GM18508 (cell line): Measurements from ENCODE around the gene CDY1.
"Not testable (repeated sequence)": the region's sequence is repeated elsewhere in the genome, so short reads cannot be mapped to it uniquely, and the experiment has no call there.

ENCODE experiments used
- ATAC-seq: cut with Tn5 transposase; IDR thresholded peaks from one replicate; pipeline ENCODE4 v1.9.1; 2021; ENCODE audit warnings: moderate number of reproducible peaks; ENCODE audit not compliant: insufficient read depth, unreplicated experiment

Gene CDY1

GRCh38 chrY:25621817-25622216 lies at the start of gene CDY1:
Gene CDY1, plus strand, starts transcription at chrY:25622117. Its CDS starts 326 bp downstream, at chrY:25622443.
- not testable (repeated sequence) for ATAC-seq

GRCh38 chrY:25593336-25593735 lies 28.6 kb upstream of the CDY1 start:
- not testable (repeated sequence) for ATAC-seq

- not testable (repeated sequence) for ATAC-seq
Observed at GRCh38 chrY:25620209-25620608, 1.7 kb upstream of the CDY1 start.

GRCh38 chrY:25626524-25626923 lies 4.6 kb downstream of the CDY1 start:
- not testable (repeated sequence) for ATAC-seq

- not testable (repeated sequence) for ATAC-seq
Observed at GRCh38 chrY:25630383-25631112, 8.6 kb downstream of the CDY1 start.

- not testable (repeated sequence) for ATAC-seq
Observed at GRCh38 chrY:25639852-25640251, 17.9 kb downstream of the CDY1 start.

GRCh38 chrY:25643024-25643915 lies 21.4 kb downstream of the CDY1 start:
- not testable (repeated sequence) for ATAC-seq
